Neural crest cell (in vitro differentiated cells): ENCODE measurements around the gene GAB3. TPM values are rescaled to one million over a fixed set of nuclear protein-coding genes. Genes with fewer than 3 reads are reported as not detected.

Experiments
- DNase-seq: peaks from one replicate; pipeline ENCODE4 v3.0.0; 2021; ENCODE audit warnings: low read depth, mixed read lengths, low spot score
- H3K27ac Mint-ChIP-seq: one replicate; pipeline ENCODE4 v1.8.0; 2021; ENCODE audit warnings: mild to moderate bottlenecking, mixed read lengths; ENCODE audit not compliant: unreplicated experiment
- H3K27me3 Mint-ChIP-seq: 2 replicates; pipeline ENCODE4 v1.8.0; 2021; ENCODE audit warnings: low read depth, mild to moderate bottlenecking, mixed read lengths
- H3K36me3 Mint-ChIP-seq: 2 replicates; pipeline ENCODE4 v1.8.0; 2021; ENCODE audit warnings: low read depth, mild to moderate bottlenecking, mixed read lengths
- H3K4me1 Mint-ChIP-seq: 2 replicates; pipeline ENCODE4 v1.8.0; 2021; ENCODE audit warnings: mixed read lengths
- H3K4me3 Mint-ChIP-seq: one replicate; pipeline ENCODE4 v1.8.0; 2021; ENCODE audit warnings: mild to moderate bottlenecking, mixed read lengths
- H3K9me3 Mint-ChIP-seq: 2 replicates; pipeline ENCODE4 v1.8.0; 2021; ENCODE audit warnings: mixed read lengths
- CTCF ChIP-seq: fragments of 200-600 bp; sonication (generic); conservative IDR thresholded peaks from 2 replicates; pipeline ENCODE4 v1.5.0; 2021; ENCODE audit warnings: antibody characterized with exemption, mild to moderate bottlenecking
- total RNA-seq: library from RNA; stranded (reverse); gene quantifications from 2 replicates; pipeline ENCODE4 v1.2.1, GENCODE V29; 2021

Gene GAB3
- total RNA-seq, 1 donor from 2014 or later = 0.12 TPM

- Mint-ChIP-seq H3K27me3 (no peaks in the 10 kb centered on the region), H3K27ac (no peak overlapping the region), H3K4me3 (no peak overlapping the region), H3K36me3 (no peaks in the 10 kb centered on the region), H3K9me3 (peaks cover 6% of the 10 kb centered on the region), H3K4me1 (peaks cover 9% of the 10 kb centered on the region)
- DNase-seq = no peak
- no peak for TF ChIP-seq CTCF
These were observed 19.7 kb downstream of the GAB3 start for GRCh38 chrX:154731184-154731583.

GRCh38 chrX:154730253-154730891, 20.5 kb downstream of the GAB3 start:
- Mint-ChIP-seq H3K4me3 (no peak overlapping the region), H3K27ac (no peak overlapping the region), H3K9me3 (peaks cover 6% of the 10 kb centered on the region), H3K27me3 (no peaks in the 10 kb centered on the region), H3K4me1 (peaks cover 9% of the 10 kb centered on the region), H3K36me3 (no peaks in the 10 kb centered on the region)
- TF ChIP-seq CTCF = no peak
- no peak for DNase-seq

- Mint-ChIP-seq H3K27me3 (no peaks in the 10 kb centered on the region), H3K4me1 (peaks cover 8% of the 10 kb centered on the region), H3K27ac (no peak overlapping the region), H3K36me3 (no peaks in the 10 kb centered on the region), H3K9me3 (peaks cover 6% of the 10 kb centered on the region), H3K4me3 (no peak overlapping the region)
- TF ChIP-seq CTCF = no peak
- no peak for DNase-seq
These were observed 21.4 kb downstream of the GAB3 start for GRCh38 chrX:154729439-154729838.

GRCh38 chrX:154728431-154729190, 22.3 kb downstream of the GAB3 start:
- TF ChIP-seq CTCF = no peak

GRCh38 chrX:154727871-154728270, 23.0 kb downstream of the GAB3 start:
- Mint-ChIP-seq H3K9me3 (peaks cover 6% of the 10 kb centered on the region), H3K27ac (no peak overlapping the region), H3K36me3 (no peaks in the 10 kb centered on the region), H3K27me3 (no peaks in the 10 kb centered on the region), H3K4me1 (peaks cover 4% of the 10 kb centered on the region), H3K4me3 (no peak overlapping the region)
- TF ChIP-seq CTCF = no peak
- DNase-seq = no peak

More at GRCh38 chrX:154728431-154729190, 22.3 kb downstream of the GAB3 start:
- Mint-ChIP-seq H3K27ac (no peak overlapping the region), H3K36me3 (no peaks in the 10 kb centered on the region), H3K9me3 (peaks cover 6% of the 10 kb centered on the region), H3K4me1 (peaks cover 4% of the 10 kb centered on the region), H3K27me3 (no peaks in the 10 kb centered on the region), H3K4me3 (no peak overlapping the region)
- DNase-seq = no peak
